Measurements from ENCODE around the gene TMEM123.
"Not testable (repeated sequence)": the region's sequence is repeated elsewhere in the genome, so short reads cannot be mapped to it uniquely, and the experiment has no call there.

TMEM123 gene

DNA sequence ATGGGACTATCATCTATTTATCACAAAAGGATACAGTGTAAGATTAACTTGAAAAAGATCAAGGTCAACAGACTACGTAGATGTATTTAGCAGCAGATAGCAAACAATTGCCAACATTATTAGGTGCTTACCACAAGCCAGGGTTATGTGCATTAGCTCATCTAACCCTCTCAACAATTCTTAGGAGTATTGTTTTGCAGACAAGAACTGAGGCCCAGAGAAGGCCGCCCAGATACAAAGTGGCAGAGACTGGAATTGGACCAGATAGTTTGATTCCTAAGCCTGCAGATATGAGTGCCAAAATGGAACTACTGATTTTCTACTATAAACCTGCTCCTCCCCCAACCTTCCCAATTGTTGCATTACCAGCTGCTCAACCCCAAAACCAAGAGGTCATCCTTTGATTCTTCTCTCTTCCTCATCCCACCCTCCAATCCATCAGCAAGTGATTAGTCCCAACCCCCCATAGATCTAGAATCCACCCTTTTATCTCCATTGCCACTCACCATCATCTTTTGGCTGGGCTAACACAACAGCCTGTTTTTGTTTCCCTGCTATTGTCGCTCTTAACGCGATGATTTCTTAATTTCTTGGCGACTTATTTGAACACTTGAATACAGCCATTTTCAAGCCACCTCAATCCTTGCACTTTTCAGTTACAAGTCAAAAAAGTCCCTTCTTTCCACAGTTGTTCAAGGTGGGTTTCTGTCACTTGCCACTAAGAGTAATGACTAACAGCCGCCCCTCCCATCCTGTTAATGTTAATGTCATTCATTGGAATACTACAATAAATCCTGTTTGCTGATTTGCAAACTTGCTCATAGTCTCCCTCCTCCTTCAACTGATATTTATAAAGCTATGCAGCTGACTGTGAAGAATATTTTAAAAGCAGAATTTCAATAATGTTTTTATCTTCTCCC, 2.7 kb downstream of the TMEM123 start:
- DNase-seq = no peak

DNA sequence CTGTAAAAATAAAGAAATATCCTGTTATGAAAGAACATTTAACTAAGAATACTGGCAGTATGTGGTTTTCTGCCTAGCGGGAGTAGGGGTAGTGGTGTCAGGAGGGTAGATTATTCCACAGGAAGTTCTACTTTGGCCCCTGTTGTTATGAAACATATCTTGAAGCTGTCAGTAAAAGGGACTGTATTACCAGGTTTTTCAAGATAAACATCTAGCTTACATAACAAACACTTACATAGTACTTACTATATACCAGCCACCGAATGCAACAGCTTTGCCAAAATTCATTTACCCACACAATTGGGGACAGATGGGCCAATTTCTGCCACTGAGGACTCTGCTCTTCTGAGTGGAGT, 3.7 kb downstream of the TMEM123 start:
- DNase-seq = no peak

DNA sequence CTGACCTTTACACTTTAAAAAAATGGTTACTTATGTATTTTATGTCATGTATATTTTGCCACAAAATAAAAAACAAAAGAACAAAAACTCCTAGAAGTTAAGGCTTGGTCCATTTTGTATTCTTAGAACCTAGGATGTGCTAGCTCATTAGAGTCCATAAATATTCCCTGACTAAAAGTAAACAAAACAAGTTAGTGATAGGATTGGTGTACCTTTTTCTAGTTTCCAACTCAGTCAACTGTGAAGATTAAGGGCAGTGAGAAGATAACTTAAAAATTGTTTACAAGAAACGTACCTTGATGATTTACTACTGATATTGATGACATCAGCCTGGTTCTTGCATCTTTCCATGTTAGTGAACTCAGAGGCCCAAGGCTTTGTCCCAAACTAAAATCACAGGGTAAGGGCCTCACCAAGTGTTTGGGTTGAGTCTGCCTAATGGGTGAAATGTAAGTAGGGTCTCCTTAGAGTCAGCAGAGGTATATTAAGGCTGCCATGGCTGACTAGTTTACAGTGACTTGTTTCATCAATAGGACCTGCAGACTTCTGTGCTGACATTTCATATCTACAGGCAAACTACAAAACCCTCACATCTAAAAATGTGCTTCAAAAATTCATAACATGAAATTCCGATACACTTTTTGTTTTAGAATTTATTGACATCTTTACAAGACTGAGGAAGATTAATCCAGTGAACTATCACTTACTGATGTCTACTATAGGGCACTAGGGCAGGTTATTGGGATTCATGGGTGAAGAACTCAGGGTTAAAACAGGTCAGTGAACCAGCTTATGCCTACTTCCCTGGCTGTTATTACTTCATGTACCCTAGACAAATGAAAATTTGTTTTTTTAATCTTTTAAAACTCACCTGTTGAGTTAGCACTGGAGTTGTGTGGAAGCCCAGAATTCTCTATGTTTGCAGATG, 4.4 kb downstream of the TMEM123 start:
- no peak for DNase-seq

DNA sequence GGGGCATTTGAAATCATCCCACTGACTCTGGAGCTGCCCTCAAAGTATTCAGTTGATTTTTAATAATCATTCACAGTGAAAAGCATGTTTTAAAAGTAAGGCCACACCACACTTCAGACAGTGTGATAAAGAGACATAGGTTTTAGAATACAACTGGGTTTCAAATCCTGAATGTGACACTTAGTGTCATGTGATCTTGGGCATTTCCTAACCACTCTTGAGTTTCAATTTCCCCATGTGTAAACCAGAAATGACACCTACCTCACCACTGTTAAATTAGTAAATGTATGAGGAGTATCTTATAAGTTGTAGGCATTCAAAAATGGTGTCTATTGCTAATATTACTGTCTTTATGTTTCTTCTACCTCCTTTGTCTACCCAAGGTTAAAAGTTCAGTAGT, 5.4 kb downstream of the TMEM123 start:
- DNase-seq = no peak

DNA sequence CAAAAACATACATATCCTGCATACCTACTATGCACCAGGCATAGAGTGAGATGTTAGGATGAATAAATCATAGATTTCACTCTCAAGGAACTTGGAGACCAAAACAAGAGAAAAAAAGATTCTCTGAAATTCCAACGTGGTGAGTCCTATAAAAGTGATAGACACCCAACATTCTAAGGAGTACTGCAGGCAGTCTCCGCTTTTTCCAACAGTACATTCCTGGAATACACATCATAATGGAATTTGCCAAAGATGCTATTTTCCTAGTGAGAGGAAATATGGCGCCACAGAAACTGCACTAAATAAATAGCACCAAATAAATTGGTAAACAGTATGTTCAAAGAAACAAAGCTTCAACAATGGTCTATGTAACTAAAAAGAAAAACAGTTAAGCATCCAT, 6.0 kb downstream of the TMEM123 start:
- no peak for DNase-seq

DNA sequence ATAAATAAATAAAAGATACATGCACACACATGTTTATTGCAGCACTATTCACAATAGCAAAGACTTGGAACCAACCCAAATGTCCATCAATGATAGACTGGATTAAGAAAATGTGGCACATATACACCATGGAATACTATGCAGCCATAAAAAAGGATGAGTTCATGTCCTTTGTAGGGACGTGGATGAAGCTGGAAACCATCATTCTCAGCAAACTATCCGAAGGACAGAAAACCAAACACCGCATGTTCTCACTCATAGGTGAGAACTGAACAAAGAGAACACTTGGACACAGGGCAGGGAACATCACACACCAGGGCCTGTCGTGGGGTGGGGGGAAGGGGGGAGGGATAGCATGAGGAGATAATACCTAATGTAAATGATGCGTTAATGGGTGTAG, 7.9 kb downstream of the TMEM123 start:
- not testable (repeated sequence) for DNase-seq

DNA sequence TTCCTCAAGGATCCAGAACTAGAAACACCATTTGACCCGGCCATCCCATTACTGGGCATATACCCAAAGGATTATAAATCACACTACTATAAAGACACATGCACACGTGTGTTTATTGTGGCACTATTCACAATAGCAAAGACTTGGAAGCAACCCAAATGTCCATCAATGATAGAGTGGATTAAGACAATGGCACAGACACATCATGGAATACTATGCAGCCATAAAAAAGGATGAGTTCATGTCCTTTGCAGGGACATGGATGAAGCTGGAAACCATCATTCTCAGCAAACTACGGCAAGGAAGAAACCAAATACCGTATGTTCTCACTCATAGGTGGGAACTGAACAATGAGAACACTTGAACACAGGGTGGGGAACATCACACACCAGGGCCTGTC, 8.4 kb downstream of the TMEM123 start:
- DNase-seq = not testable (repeated sequence)

DNA sequence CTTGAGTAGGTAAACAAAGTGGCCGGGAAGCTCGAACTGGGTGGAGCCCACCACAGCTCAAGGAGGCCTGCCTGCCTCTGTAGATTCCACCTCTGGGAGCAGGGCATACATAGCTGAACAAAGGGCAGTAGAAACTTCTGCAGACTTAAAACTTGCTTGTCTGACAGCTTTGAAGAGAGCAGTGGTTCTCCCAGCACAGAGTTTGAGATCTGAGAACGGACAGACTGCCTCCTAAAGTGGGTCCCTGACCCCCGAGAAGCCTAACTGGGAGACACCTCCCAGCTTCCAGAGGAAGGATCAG, 13.6 kb downstream of the TMEM123 start:
- DNase-seq = not testable (repeated sequence)

DNA sequence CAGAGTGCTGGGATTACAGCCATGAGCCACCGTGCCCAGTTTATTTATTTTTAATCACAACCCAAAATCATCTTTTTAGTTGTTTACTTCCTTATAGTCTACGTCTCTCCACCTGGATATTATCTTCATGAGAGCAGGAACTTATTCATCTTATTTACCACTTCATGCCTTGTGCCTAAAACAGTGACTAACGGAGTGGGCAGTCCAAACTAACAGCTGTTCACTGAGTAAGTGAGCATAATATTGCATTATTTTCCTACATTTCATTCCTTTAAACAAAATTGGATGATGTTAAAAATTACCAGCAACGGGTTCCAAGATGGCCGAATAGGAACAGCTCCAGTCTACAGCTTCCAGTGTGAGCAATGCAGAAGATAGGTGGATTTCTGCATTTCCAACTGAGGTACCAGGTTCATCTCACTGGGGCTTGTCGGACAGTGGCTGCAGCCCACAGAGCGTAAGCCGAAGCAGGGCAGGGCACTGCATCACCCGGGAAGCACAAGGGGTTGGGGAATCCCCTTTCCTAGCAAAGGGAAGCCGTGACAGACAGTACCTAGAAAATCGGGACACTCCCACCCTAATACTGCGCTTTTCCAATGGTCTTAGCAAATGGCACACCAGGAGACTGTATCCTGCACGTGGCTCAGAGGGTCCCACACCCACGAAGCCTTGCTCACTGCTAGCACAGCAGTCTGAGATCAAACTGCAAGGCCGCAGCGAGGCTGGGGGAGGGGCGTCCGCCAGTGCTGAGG, 14.1 kb downstream of the TMEM123 start:
- DNase-seq = peak in 1 of 58 donors; percentile 7

DNA sequence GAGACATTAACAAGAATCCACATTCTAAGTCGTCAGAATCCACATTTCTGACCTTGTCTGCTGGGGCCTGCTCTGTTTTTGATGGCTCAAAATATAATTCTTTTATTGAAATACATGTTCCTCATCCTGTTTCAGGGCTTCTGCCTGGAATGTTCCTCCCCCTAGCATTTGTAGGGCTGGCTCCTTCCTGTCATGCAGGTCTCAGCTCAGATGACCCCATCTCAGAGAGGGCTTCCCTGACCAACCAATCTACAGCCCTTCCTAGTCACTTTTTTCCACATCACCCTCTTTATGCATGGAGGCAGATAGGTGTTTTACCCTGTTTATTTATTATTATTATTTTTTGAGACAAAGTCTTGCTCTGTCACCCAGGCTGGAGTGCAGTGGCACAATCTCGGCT, 14.8 kb downstream of the TMEM123 start:
- no peak for DNase-seq

DNA sequence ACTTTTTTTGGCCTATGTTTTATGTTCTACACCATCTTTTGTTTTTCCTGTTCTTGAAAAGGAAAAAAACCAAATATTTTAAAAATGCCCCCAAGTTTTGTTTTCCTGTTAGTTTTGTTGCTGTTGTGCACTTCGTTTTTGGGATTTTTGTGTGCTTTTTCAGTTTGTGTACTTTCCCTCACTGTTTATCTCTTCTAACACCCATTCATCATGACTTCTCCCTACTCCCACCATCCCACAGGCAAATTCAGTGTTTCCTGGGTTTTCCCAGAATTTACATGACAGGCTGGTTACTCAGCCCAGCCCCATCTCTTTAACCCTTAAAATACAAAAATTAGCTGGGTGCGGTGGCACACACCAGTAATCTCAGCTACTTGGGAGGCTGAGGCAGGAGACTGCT, 15.6 kb downstream of the TMEM123 start:
- DNase-seq = no peak

DNA sequence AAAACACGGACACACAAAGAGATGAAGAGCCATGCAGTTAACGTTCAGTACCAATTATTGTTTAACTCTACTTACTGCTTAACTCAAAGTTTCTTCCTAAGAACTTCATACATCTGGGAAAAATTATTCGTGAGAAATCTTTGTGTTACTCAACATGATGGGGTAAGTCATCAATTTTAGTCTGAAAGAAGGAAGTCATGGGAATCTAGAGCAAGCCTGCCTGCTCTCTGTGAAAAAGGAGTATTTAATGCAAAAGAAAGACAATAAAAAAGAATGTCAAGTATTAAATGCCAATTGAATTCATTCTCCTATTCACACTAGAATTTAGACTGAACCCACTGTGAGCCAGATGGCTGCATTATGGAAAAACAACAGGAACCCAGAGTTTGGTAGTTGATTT, 16.0 kb downstream of the TMEM123 start:
- DNase-seq = no peak

DNA sequence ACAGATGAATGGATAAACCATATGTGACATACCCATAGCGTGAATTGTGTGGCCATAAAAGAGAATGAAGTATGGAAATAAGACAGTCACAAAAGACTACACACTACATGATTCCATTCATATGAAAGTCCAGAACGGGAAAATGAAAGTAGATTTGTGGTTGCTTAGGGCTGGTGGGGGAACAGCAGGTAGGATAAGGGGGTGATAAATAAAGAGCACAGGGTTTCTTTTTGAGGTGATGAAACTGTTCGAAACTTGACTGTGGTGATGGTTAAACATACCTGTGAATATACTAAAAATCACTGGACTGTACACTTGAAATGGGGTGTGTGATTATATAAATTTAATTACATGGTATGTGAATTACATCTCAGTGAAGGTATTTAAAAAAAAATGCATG, 16.9 kb downstream of the TMEM123 start:
- DNase-seq = no peak

DNA sequence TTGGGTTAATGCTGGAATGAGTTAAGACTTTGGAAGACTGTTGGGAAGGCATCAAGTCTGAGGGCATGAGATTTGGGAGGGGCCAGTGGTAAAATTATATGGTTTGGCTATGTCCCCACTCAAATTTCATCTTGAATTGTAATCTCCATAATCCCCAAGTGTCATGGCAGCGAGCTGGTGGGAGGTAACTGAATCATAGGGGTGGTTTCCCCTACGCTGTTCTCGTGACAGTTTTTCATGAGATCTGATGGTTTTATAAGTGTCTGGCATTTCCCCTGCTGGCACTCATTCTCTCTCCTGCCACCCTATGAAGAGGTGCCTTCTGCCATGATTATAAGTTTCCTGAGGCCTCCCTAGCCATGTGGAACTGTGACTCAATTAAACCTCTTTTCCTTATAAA, 19.0 kb downstream of the TMEM123 start:
- DNase-seq = not testable (repeated sequence)

DNA sequence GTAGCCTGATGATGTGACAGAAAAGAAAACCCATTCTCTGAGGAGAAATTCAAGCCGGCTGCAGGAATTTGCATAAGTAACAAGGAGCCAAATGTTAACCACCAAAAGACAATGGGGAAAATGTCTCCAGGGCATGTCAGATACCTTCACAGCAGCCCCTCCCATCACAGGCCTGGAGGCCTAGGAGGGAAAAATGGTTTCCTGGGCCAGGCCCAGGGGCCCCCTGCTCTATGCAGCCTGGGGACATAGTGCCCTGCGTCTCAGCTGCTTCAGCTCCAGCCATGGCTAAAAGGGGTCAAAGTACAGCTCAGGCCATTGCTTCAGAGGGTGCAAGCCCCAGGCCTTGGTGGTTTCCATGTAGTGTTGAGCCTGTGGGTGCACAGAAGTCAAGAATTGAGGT, 20.0 kb downstream of the TMEM123 start:
- not testable (repeated sequence) for DNase-seq

DNA sequence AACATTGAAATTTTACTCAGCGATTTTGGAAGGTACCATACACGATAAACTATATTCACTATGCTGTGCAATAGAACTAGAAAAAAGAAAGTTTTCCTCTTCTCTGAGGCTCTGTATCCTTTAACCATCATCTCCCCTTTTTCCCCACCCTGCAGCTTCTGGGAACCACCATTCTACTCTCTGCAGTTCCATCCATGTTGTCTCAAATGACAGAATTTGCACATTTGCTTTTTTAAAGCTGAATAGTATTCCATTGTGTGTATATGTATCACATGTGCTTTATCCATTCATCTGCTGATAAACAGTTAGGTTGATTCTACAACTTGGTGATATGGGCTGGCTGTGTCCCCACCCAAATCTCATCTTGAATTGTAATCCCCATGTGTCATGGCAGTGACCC, 21.2 kb downstream of the TMEM123 start:
- no peak for DNase-seq

DNA sequence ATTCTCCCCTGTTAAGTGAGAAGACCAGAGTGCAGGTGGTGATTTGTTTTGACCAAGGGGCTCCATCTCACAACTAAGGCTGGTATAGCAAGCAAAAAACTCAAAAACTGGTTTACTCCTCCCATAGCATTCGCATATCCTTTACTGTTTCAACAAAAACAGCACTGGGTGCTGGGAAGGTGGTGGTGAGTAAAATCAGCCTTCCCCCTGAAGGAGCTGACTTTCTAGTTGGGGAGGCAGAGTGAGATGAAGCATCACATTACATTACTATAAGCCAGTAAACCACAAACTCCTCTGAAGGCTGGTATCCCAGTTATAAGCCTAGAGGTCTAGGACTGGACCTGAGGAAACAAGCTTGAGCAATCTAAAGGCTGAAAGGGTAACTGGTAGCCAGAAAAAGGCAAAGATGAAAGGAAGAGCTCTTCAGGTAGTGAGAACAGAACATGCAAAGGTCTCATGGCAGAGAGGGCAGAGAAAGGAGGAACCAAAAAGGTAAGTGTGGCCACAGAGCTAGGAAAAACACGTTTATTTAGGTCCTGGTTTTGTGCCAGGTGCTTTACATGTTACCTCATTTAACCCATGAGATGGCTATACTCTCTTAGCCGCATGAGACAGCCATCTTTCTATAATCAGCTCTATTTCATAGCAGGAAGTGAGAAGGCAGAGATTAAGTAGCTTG, 22.3 kb downstream of the TMEM123 start:
- DNase-seq = no peak

DNA sequence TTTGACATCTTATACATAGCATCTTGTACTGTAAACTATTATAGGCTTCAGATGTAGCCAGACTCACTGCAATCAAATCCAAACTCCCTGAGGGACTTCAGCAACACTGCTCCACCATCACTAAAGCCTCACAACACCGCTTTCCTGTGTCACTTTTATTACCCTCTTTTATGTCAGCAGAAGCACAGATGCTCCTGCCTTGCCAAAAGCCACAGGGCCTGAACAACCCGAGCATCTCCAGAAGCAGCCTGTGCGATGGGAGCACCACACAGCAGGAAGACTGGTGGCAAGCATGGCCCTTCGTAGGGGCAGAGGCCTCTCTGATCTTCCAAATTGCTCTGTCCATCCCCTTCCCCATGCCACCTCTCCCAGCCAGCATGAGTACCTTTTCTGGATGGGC, 22.9 kb downstream of the TMEM123 start:
- no peak for DNase-seq

DNA sequence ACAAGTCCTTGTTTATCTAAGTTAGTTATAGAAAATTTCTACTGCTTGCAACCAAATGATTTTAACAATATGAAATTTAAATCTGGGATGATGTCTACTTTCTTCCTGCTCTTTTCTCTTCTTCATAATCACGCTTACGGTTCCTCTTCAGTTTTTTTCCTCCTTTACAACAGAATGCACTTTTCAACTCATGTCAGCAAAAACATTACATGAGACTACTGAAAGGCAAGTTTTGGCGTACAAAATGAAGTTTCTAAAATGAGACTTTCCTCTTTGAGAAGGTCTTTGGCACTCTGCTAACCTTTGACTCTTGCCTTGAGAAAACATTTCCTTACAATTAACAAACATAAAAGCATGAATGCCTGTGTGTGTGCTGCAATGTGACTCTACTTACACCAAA, 23.3 kb downstream of the TMEM123 start:
- DNase-seq = no peak

DNA sequence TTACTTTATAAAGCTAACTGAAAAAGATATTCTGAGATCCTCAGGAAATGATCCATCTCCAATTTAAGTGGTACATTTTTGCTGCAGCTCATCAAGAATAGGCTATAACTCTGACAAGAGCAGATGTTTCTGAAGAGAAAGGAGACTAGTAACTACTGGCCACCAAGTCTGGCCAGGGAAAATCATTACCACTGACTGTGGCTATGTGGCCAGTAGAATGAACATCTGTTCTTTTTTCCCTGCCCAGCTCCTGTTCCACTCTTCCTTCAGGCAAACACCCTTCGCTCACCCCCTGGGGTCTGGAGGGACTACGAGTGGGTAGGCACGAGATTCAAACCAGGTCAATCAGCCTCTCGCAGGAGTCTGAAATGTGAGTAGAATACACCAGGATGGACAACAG, 23.9 kb downstream of the TMEM123 start:
- DNase-seq = no peak

DNA sequence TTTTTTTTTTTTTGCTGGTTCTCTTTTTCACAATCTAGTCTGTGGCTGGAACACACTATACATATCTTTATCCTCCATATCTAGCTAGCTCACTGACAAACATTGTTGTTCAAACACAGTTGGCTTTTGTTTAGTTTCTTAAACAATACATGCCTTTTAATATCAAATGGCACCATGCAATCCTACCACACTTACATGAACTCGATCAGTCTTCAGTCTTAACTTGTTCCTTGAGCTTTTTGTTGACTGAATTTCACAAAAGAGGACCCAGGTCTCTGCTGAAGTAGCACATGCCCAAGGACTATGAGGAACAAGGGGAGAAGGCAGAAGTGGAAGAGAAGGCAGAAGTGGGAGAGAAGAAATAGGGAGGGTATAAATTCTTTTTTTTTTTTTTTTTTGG, 25.5 kb downstream of the TMEM123 start:
- DNase-seq = peak in 1 of 58 donors; percentile 67
